NCI-H2029 treated with DMSO at 0.1 percent for 48 hours (cell line): Measurements from ENCODE around the gene EML4.

Experiments used
- DNase-seq: peaks from one replicate; lab custom pipeline; 2025; lab: John Stamatoyannopoulos, UW

EML4 gene

DNA sequence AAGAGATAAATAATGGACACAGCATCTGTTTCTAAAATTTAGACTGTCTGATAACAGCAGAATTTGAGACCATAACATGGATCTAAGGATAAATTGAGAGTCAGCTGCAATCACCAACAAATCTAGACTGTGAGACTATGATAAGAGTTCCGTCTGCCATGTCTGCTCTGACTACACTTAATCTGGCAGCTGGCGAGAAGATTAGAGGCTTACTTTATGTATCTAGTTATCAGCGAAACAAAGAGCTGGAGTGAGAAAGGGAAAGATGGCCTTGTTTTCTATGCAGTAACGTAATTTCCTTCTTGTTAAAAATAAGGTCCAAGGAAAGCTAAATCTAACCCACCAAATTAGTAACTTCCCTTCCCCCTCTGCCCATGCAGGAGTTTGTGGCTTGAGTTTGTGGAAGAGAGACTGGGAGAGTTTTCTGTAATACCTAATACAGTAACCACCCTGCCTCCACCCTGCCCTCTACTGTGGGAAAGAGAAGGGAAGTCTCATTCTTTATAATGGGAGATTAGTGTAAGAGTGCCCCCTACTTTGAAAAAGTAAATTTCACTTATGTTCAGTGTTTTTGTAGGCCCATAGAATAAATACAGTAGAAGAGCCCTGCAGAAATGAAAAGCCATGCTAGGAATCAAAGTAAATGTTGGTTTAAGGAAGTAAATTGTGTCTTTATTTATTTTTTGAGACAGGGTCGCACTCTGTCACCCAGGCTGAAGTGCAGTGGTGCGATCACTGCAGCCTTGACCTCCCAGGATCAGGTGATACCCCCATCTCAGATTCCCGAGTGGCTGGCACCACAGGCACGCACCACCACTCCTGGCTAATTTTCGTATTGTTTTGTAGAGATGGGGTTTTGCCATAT is 27.5 kb downstream of the EML4 start:
- DNase-seq, result peak; percentile 25

DNA sequence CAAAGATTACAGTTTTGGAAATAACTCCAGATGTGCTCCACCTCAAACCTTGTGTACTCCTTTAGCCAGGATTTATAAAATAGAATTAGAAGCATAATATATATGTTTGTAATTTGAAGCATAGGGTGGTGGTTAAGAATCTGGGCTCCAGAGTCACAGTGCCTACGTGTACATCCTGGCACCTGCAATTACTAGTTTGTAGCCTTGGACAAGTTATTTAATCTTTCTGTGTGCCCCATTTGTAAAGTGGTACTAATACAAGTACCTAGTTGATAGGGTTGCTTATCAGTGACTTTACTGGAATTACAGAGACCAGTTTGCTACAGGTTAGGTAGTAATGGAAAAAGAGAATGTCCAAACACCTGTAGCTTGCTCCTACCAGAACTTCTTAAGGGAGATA is 28.6 kb downstream of the EML4 start:
- DNase-seq, result no peak

DNA sequence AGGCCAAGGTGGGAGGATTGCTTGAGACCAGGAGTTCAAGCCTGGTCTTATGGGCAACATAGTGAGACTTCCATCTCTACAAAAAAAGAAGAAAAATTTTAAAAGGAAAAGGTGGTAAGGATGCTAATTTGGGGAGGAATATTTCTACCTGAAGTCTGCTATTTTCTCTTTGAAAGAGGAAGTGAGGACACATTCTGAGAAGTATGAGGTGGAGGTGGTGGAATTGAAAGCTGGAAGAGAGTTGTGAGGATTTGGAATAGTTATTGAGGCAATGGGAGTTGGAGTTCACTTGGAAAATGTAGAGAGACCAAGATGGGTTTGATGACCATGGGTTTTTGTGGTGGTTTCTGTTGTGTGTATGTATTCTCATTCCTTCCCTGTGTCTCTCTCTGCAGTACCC is 29.3 kb downstream of the EML4 start:
- no peak for DNase-seq

DNA sequence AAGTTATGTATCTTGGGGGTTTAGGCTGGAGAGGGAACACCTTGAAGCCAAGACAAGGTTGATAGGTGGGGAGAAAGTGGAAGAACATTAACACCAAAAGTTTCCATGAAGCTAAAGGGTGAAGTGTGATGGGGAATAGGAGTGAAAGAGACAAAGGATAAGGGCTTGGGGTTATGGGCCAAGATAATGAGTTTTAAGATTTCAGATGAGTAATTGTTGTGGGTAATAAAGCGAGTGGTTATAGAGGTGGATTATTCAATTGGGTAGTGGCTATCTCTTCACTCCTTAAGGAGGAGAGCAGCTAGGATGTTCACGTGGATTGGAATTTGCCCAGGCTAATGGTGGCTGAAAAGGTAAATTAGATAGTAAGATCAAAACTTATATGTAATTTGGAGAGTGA is 29.8 kb downstream of the EML4 start:
- no peak for DNase-seq

DNA sequence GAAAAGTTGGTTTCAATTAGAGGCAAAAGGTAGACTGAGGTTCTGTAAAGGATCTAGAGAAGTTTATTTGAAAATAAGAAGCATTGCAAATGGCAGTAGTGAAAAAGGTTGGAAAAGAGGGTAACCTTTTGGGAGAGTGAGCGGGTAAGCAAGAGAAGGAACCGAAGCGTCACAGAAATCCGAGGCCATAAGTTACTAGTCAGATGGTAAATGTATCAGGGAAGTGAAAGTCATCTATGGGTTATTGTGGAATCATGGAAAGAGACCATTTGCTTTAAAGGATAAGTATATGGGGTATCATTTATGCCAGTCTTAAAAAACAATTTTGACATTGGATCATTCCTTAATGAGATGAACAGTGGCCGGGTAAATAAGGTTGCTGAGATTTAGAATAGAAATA is 30.5 kb downstream of the EML4 start:
- no peak for DNase-seq

DNA sequence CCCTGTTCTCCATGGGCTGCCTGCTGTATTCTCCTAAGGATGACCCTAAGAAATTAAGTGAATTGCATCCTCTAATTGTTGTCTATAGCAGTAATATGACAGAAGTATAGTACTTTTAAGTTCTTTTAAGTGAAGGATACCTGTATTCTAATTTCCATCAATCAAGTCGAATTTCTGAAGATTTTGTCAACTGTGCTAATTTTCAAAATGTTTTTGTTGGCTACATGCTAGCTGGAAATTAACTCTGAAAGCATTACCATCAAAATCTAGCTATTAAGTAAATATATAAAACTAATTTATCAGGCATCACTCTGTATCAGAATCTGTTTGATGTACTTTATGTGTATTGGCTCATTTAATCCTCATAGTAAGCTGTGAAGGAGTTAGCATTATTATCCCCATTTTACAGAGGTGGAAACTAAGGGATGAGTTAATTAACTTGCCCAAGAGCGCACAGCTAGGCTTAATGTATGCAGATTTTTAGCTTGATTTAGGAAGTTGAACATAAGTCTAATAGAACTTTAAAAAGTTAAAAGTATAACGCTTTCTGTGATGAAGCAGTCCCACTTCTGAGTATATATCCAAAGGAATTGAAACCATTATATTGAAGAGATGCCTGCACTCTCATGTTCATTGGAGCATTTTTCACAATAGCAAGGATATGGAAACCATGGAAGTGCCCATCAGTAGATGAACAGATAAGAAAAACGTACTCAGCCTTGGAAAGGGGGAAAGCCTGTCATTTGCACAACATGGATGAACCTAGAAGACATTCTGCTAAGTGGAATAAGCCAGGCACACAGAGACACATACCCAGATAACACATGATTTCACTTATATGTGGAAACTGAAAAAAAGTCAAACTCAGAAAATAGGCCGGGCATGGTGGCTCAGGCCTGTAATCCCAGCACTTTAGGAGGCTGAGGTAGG is 32.0 kb downstream of the EML4 start:
- no peak for DNase-seq

DNA sequence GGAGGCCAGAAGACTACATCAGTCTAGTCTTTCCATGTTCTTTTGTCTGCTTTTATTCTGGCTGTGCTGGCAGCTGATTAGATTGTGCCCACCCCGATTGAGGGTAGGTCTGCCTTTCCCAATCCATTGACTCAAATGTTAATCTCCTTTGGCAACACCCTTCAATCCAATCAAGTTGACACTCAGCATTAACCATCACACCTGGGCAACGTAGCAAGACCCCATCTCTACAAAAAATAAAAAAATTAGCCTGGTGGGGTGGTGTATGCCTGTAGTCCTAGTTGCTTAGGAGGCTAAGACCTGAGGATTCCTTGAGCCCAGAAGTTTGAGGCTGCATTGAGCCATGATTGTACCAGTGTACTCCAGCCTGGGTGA is 33.5 kb downstream of the EML4 start:
- DNase-seq, result no peak

DNA sequence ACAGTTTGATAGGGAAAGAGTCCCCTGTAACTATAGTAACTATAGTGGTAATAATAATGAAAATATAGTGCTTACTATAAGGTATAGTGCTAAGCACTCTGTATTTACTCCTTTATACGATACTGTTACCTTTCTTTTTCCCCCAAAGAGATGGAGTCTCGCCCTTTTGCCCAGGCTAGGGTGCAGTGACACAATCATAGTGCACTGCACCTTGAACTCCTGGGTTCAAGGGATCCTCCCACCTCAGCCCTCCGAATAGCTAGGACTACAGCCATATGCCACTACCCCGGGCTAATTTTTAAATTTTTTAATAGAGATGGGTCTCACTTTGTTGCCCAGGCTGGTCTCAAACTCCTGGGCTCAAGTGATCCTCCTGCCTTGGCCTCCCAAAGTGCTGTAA is 34.6 kb downstream of the EML4 start:
- DNase-seq, result no peak

DNA sequence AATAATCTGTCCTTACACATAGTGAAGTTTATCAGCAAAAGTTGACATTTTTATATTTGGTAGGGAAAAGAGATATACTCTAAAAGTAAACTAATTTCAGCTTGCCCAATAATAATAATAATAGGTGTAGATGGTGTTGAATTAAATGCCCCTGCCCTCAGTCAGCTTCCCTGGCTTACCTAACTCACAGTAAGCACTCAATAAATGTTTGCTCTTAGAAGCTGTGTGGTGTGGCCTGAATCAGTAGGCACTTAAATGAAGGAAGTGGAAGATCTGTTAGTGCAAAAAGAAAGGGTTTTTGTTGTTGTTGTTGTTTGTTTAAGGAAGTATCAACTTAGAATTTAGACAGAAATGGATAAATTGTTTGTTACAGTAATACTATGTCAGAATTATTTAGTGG is 36.2 kb downstream of the EML4 start:
- DNase-seq, result no peak

DNA sequence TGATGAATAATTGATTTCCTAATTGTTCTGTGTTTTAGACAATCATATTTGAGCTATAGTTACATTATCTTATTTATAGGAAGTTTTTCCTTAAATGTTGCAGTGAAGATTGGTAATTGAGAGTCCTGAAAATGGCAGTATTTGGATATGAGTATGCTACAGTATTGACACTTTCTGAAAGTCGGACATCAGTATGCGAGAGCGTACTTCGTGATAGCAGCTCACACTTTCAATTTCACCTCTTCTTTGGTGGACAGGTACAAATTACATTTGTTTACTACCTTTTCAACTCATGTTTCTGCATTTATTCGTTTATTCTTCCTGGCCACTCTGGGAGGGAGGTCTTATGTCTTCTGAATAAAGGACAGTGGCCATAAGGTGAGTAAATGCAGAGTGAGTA is 38.7 kb downstream of the EML4 start:
- no peak for DNase-seq

DNA sequence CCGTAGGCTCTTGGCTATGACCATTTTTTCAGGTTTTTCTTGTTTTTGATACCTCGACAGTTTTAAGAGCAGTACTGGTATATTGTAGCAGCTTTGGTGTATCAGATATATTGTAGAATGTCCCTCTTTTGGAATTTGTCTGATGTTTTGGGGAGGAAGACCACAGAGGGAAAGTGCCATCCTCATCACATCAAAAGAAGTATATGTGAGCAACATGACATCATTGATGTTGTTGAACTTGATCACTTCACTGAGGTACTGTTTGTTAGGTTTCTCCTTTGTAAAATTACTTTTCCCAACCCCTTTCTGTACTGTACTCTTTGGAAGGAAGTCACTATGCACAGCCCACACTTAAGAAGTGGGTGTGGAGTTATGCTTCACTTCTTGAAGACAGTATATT is 41.0 kb downstream of the EML4 start:
- DNase-seq, result no peak

DNA sequence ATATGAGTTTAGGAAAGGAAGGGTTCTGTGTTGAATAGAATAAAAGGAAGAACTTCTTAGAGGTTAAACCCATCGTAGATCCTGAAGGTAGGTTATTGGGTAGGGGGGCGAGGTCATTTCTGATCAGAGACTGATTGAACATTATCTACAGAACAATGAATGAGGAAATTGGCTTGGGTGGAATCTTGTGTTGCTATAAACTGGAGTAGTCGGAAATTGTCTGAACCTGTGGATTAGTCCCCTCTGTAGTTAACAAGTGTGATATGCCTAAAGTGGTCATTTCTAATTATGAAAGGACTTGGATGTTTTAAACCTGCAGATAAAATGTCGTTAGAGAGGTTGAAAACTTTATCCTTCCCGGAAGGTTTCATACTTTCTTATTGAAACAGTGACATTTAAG is 42.1 kb downstream of the EML4 start:
- DNase-seq, result no peak

DNA sequence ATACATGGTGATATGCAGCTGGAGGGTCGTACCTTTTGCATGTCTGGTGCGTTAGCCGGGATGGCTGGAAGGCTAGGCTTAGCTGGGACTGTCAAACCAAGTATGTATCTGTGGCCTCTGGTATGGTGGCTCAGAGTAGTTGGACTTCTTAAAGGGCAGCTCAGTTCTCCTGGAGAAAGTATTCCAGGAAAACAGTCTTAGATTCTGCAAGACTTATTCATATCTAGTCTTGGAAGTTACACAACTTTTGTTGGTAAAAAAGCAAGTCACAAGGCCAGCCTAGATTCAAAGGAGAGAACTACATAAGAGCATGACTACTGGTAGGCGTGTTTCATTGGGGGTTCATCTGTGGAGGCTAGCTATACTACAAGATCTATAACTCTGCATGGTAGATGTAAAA is 45.5 kb downstream of the EML4 start:
- no peak for DNase-seq

DNA sequence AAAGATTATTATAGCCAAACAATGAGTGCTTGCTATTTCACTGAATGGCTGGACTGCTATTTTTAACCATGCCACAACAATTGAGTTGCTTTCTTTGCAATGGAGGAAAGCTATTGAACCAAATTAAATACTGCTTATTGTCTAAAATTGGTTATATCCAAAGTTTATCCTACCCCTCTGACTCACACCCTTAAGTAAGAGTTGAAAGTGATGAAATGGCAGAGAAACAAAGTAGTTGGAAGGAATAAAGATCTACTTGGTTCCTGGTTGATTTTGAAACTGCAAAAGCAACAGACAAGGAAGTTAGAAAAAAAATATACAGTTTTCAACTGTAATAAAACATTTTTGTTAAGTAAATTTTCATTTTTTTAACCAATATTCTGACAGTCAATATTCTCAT is 47.5 kb downstream of the EML4 start:
- no peak for DNase-seq

DNA sequence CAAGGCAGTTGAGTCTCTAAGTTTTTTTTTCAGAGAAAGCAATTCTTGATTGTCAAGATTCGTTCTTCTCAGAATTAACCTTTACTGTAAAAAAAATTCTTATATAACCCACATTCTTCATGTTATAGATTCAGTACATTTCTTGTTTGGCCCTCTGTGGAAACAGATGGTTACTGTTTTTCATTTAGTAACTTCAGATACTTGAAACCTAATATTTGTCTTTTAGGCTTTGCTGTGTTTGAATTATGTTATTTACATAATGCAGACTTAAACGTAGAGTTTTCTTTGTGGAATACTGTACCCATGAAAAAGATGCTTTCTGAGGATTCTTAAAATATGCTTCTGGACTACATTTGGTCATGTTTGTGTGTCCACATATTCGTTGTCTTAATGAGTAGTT is 48.2 kb downstream of the EML4 start:
- DNase-seq, result no peak

DNA sequence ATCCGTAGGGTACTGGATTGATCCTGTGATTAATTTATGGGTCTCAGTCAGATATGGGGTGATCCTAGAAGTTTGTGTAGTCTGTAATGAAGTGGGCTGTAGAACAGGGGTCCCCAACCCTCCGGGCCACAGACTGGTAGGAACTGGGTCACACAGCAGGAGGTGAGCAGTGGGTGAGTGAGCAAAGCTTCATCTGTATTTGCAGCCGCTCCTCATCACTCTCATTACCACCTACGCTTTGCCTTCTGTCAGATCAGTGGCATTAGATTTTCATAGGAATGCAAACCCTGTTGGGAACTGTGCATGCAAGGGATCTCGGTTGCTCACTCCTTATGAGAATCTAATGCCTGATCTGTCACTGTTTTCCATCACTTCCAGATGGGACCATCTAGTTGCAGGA is 48.8 kb downstream of the EML4 start:
- no peak for DNase-seq

DNA sequence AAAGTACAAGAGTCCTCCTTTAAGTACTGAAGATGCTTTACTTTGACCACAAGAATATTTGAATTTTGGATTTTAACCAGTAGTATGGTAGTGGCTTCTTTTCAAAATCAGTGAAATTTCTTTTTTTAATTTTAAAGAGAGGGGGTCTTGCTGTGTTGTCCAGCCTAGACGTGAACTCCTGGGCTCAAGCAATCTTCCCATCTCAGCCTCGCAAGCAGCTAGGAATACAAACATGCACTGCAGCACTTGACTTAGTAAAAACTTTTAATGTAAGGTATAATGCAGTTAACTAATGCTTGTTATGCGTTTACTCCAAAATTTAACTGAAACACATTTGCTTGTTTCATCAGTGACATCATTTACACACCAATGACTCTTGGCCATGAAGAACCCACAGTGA is 49.6 kb downstream of the EML4 start:
- DNase-seq, result no peak

DNA sequence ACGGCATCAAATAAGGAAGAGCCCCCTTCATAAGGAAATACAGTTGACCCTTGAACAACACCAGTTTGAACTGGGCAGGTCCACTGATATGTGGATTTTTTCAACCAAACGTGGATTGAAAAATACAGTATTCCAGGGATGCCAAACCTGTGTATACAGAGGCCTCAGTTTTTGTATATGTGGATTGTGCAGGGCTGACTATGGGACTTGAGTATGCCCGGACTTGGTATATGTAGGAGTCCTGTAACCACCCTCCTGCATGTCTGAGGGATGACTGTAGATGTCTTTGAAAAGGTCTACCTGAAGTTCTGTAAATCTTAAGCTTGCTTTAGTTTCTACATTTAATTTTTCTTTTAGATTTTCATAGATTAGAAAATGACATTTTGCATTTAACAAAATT is 50.0 kb downstream of the EML4 start:
- DNase-seq, result no peak

DNA sequence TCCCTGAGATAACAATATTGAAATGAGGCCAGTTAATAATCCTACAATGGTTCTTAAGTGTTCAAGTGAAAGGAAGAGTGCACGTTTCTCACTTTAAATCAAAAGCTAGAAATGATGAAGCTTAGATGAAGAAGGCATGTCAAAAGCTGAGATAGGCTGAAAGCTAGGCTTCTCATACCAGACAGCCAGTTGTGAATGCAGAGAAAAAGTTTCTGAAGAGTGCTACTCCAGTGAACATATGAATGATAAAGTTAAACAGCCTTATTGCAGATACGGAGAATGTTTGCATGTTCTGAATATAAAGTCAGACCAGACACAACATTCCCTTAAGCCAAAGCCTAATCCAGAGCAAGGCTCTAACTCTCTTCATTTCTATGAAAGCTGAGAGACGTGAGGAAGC is 51.4 kb downstream of the EML4 start:
- DNase-seq, result no peak

DNA sequence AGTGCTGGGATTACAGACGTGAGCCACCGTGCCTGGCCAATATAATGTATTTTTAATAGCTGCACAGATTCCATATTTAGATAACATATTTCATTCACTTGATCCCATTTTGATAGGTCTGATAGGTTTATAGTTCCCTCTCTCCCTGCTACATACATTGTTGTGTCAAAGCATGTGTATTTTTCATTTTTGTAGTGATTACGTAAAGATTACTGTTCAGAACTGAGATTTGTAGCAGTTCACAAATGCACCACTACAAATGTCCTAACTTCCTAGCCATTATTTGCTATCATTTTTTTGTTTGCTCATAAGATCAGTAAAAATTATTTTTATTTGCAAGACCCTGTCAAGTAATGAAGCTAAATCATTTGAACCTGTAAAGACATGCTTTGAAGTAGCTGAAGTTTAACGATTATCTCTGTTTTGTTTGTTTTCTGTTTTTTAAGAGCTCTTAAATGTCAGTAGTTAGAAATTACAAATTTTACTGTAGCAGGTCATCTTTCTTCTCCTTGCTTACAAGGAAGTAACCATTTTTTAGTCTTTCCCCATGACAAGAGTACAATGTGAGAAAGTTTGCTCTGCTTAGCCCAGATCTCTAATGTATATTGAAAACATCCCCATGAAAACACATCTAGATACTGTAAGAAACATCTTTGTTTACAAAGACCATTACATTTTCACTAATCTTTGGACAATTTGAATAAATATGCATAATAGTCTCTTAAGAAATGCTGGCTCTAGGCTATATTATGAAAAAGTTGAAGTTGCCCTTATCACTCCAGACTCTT is 54.1 kb downstream of the EML4 start:
- no peak for DNase-seq

DNA sequence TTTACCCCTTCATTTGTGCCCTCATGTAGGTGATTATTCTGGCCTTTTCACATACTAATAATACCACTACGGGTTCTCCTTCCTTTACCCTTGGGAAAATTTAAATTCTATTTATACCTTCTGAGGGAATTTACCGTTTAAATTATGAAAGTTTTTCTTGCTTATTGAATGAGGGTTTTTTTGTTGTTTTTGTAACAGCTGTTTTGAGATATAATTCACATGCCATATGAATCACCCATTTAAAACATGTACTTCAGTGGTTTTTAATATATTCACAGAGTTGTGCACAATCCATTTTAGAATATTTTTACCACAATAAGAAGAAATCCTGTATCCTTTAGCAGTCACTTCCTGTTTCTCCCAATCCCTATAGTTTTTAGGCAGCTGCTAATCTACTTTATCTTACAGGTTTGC is 54.7 kb downstream of the EML4 start:
- DNase-seq, result no peak

DNA sequence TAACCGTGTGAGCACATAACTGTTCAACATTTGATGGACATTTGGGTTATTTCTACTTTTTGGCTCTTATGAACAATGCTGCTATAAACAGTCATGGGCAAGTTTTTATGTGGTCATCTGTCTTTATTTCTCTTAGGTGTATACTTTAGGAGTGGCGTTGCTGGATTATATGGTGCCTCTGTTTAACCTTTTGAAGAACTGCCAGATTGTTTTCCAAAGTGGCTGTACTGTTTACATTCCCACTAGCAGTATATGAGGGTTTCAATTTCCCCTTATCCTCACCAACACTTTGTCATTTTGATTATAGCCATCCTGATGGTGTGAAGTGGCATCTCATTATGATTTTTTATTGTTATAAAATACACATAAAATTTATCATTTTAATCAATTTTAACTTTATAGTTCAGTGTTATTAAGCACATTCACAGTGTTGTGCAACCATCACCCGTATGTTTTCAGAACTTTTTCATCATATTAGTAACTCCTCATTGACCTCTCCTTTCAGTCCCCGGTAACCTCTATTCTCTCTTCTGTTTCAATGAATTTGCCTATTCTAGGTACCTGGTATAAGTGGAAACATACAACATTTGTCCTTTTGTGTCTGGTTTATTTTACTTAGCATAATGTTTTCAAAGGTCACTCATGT is 55.4 kb downstream of the EML4 start:
- peak; percentile 50 for DNase-seq
